ENCODE measurements around the gene PCSK5. TPM values are rescaled to one million over a fixed set of nuclear protein-coding genes. Genes with fewer than 3 reads are reported as not detected.

Gene PCSK5
- total and polyA plus RNA-seq, 4 donors: 0.58 to 3.6 (median 0.82) TPM

GRCh38 chr9:76107482-76107881 lies 217.0 kb downstream of the PCSK5 start:
- Histone ChIP-seq H3K9me3 (ENCODE audit: control insufficient read depth in 4 of 4, low read length in 3 of 4) (no peaks in the 10 kb centered on the region), H3K4me1 (ENCODE audit: control insufficient read depth in 4 of 4, insufficient read depth in 4 of 4, low read length in 3 of 4) (no peaks in the 10 kb centered on the region), H3K27me3 (ENCODE audit: control insufficient read depth in 4 of 4, insufficient read depth in 4 of 4, low read length in 3 of 4) (no peaks in the 10 kb centered on the region), H3K27ac (ENCODE audit: low read depth in 1 of 2, low read length in 2 of 2) (no peak overlapping the region), H3K36me3 (ENCODE audit: control insufficient read depth in 4 of 4, insufficient read depth in 3 of 4, low read depth in 1 of 4, low read length in 3 of 4) (no peaks in the 10 kb centered on the region), H3K4me3 (ENCODE audit: low read depth in 1 of 3, low read length in 3 of 3) (no peak overlapping the region), H3K9ac (ENCODE audit: low read depth in 1 of 2, low read length in 2 of 2) (no peak overlapping the region)
- 87% methylated on average over 4 of the region's 4 CpGs for WGBS
- no peak for TF ChIP-seq ZBTB33 (IDR thresholded peaks at IDR 0.05)
- no peak for TF ChIP-seq EGR1 (IDR thresholded peaks at IDR 0.05; ENCODE audit: low read depth in 2 of 2)
- TF ChIP-seq GABPA (IDR thresholded peaks at IDR 0.05 in 1 of 2, conservative IDR thresholded peaks at IDR 0.05 in 1 of 2): no peak
- TF ChIP-seq TAF1 (conservative IDR thresholded peaks at IDR 0.05): no peak
- TF ChIP-seq RXRA (IDR thresholded peaks at IDR 0.05): no peak
- TF ChIP-seq FOXA2 (IDR thresholded peaks at IDR 0.05): no peak
- TF ChIP-seq YY1 (IDR thresholded peaks at IDR 0.05): no peak
- no peak for TF ChIP-seq RAD21 (IDR thresholded peaks at IDR 0.05)
- TF ChIP-seq HNF4G (IDR thresholded peaks at IDR 0.05): no peak
- TF ChIP-seq MAX (IDR thresholded peaks at IDR 0.05): no peak
- TF ChIP-seq REST (IDR thresholded peaks at IDR 0.05): no peak
- TF ChIP-seq ATF3 (IDR thresholded peaks at IDR 0.05): no peak
- no peak for DNase-seq (ENCODE audit: low spot score)

- H3K4me3 ChIP-seq (ENCODE audit: low read depth in 1 of 3, low read length in 3 of 3): no peak overlapping the region
- no peak overlapping the region for H3K27ac ChIP-seq (ENCODE audit: low read depth in 1 of 2, low read length in 2 of 2)
- no peak for TF ChIP-seq REST (IDR thresholded peaks at IDR 0.05)
- TF ChIP-seq GABPA (IDR thresholded peaks at IDR 0.05 in 1 of 2, conservative IDR thresholded peaks at IDR 0.05 in 1 of 2): no peak
- TF ChIP-seq RXRA (IDR thresholded peaks at IDR 0.05): no peak
- no peak for TF ChIP-seq NR2F2 (IDR thresholded peaks at IDR 0.05)
- no peak for TF ChIP-seq JUND (IDR thresholded peaks at IDR 0.05)
- 83% methylated on average over 2 of the region's 2 CpGs for WGBS
- no peaks in the 10 kb centered on the region for H3K27me3 ChIP-seq (ENCODE audit: control insufficient read depth in 4 of 4, insufficient read depth in 4 of 4, low read length in 3 of 4)
- no peaks in the 10 kb centered on the region for H3K4me1 ChIP-seq (ENCODE audit: control insufficient read depth in 4 of 4, insufficient read depth in 4 of 4, low read length in 3 of 4)
- no peak for DNase-seq (ENCODE audit: low spot score)
- H3K9me3 ChIP-seq (ENCODE audit: control insufficient read depth in 4 of 4, low read length in 3 of 4): no peaks in the 10 kb centered on the region
- H3K9ac ChIP-seq (ENCODE audit: low read depth in 1 of 2, low read length in 2 of 2): no peak overlapping the region
- no peaks in the 10 kb centered on the region for H3K36me3 ChIP-seq (ENCODE audit: control insufficient read depth in 4 of 4, insufficient read depth in 3 of 4, low read depth in 1 of 4, low read length in 3 of 4)
These were observed 219.5 kb downstream of the PCSK5 start for GRCh38 chr9:76109953-76110352.
